GM19468 (cell line): ENCODE data around the gene SPAG6.
A peak's percentile ranks its signal among the peaks of the same experiment; 100 is the strongest.
"Not testable (repeated sequence)": the region's sequence is repeated elsewhere in the genome, so short reads cannot be mapped to it uniquely, and the experiment has no call there.

ENCODE experiments used
- ATAC-seq: cut with Tn5 transposase; IDR thresholded peaks from one replicate; pipeline ENCODE4 v1.9.1; 2021; ENCODE audit warnings: mild to moderate bottlenecking, moderate library complexity, moderate number of reproducible peaks; ENCODE audit not compliant: unreplicated experiment; ENCODE audit errors: extremely low read depth

Gene SPAG6

DNA sequence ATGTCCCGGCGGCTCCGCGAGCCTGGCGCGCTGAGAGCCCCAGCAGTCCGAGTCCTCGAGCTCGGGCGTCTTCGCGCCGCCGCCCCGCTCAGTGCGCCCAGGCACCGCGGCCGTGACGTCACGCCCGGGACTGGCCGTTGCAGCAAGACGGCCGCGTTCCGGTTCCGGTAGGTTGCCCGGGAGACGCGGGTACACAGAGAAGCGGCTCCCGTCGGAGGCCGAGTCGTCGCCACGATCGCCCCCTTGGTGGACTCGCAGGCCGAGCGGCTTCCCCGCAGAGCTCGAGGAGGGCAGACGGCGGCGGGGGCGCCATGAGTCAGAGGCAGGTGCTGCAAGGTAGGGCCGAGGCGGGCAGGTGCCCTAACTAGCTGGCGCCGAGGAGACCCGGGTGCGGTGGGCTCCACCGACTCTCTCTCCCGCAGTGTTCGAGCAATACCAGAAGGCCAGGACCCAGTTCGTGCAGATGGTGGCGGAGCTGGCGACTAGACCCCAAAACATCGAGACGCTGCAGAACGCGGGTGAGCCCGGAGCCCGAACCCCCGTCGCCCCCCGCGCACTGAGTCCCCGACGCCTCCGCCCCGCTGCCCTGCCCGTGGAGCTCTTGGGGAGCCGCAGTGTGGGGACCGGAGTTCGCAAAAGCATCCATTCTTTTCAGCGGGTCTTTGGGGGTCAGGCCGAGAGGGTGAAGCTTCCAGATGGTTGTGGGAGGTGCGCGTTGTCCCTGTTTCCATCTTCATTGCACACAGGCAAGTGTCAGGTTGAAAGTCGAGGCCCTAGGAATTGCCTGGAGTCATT, at the start of gene SPAG6:
TSS of gene SPAG6 (plus strand) at position 196 of the 795 bp plus-strand sequence. CDS start at position 312, 116 bp downstream.
- ATAC-seq: no peak

DNA sequence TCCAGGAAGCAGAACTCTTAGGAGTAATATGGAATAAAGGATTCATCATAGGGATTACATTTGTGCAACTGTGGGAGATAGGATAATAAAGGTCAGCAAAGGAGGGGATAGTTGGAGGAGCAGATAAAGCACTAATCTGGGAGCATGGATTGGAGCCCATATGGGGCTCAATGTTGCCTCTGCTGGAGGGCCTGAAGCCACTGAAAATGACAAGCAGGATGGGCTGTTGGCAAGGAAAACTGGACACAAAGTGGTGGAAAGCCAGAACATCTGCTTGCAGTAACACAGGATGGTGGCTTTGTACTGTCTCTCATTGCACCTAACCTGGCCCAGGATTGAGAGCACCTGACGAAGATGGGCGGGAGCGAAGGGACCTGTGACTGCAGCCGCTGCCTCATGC, 44.1 kb upstream of the SPAG6 start:
- ATAC-seq: no peak

DNA sequence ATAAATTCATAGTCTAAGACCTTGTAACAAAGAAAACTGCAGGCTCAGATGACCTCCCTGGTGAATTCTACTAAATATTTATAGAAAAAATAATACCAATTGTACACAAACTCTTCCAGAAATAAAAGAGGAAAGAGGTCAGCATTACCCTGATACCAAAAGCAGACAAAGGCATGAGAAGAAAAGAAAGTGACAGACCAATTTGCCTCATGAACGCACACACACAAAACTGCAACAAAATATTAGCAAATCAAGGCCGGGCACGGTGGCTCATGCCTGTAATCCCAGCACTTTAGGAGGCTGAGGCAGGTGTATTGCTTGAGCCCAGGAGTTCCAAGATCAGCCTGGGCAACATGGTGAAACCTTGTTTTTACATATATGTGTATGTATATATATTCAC, 41.8 kb upstream of the SPAG6 start:
- ATAC-seq: no peak

DNA sequence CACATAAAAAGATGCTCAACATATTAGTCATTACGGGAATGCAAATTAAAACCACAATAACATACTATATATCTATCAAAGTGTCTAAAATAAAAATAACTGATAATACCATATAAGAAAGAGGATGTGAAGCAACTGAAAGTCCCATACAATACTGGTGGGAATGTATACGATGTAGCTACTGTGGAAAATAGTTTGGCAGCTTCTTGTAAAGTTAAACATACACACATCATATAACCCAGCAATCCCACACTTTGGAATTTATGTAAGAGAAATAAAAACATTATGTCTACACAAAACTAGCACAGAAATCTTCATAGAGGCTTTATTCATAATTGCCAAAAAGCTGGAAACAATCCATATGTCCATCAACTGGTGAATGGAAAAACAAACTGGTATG, 39.6 kb upstream of the SPAG6 start:
- no peak for ATAC-seq

DNA sequence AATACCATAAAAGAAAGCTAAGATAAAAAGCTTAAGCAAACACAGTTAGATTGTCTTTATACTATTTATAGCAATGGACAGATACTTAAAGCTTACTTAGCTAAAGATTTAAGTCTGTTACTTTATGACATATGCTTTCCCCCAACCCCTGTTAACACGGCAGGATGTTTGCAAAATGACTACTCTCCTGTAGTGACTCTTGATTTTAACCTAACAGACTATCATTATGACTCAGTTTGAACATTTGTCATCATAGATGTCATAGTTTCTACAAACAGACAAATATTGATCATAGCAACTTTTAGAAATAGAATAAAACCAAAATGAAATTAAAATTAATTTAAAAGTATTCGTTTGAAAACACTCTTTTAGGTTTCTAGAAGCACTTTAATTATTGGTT, 36.9 kb upstream of the SPAG6 start:
- ATAC-seq: peak; percentile 52

- ATAC-seq: no peak
These were observed 35.9 kb upstream of the SPAG6 start for GRCh38 chr10:22309180-22310000.

DNA sequence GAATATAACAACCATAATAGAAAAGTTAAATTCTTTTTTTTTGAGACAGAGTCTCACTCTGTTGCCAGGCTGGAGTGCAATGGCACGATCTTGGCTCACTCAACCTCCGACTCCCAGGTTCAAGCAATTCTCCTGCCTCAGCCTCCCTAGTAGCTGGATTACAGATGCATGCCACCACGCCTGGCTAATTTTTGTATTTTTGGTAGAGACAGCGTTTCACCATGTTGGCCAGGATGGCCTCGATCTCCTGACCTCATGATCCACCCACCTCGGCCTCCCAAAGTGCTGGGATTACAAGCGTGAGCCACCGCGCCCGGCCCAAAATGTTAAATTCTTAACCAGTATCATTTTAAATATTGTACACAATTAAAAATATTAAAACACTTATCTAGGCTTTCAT, 35.3 kb upstream of the SPAG6 start:
- not testable (repeated sequence) for ATAC-seq

DNA sequence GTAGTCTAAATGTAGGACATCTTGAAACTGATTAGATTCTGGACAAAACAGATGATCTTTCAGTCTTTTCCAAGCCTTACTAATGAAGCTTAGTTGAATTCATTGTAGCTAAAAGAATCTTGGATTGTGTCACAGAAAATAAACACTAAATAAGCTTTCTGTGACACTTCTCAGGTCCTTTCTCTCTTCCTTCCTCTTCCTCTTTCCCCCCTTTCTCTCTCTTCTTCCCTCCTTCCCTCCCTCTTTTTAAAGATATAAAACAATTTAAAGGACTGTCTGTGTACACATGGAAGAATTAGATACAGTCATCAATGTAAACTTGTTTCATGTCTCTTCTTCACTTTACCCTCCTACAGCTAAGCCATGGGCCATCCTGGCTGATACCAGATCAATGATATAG, 34.4 kb upstream of the SPAG6 start:
- no peak for ATAC-seq

GRCh38 chr10:22314852-22315251, 30.4 kb upstream of the SPAG6 start:
- no peak for ATAC-seq

GRCh38 chr10:22315455-22316285, 29.6 kb upstream of the SPAG6 start:
- ATAC-seq: no peak

GRCh38 chr10:22316286-22317075, 28.8 kb upstream of the SPAG6 start, which contains the start of gene COMMD3:
Gene COMMD3 (plus strand): TSS chr10:22316388. CDS start chr10:22316418, 30 bp downstream.
- peak; percentile 17 for ATAC-seq

GRCh38 chr10:22317076-22317370, 28.3 kb upstream of the SPAG6 start:
- ATAC-seq: peak; percentile 4

DNA sequence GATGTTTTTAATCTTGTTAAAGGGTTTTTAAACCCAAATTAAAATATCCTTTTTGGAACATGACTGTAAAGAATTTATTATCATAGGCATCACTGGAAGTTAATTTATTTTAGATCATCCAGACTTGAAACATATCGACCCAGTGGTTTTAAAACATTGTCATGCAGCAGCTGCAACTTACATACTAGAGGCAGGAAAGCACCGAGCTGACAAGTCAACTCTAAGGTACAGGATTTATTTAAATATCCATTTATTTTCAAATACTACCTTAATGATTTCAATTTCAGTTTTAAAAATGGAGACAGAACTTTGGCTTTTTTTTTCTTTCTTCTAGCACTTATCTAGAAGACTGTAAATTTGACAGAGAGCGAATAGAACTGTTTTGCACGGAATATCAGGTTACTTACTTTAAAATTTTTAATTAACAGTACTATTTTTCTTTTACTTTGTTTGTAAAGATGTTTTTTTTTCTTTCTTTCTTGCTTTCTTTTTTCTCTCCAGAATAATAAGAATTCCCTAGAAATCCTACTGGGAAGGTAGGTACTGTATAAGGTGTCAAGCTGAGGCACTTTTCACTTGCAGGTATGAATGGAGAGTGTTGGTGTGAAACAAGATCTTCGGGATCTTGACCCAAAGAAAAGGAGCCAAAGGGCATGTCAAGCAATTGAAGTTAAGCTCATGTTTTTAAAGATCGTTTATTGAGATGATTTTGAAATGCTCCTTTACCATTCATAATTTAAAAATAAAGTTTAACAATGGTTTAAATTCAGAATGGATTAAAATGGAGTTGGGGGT, 27.3 kb upstream of the SPAG6 start:
- ATAC-seq: no peak

GRCh38 chr10:22318772-22319171, 26.5 kb upstream of the SPAG6 start:
- no peak for ATAC-seq

- ATAC-seq: no peak
These were observed 25.7 kb upstream of the SPAG6 start for GRCh38 chr10:22319547-22319979.

- ATAC-seq: no peak
These were observed 25.2 kb upstream of the SPAG6 start for GRCh38 chr10:22319980-22320558.

DNA sequence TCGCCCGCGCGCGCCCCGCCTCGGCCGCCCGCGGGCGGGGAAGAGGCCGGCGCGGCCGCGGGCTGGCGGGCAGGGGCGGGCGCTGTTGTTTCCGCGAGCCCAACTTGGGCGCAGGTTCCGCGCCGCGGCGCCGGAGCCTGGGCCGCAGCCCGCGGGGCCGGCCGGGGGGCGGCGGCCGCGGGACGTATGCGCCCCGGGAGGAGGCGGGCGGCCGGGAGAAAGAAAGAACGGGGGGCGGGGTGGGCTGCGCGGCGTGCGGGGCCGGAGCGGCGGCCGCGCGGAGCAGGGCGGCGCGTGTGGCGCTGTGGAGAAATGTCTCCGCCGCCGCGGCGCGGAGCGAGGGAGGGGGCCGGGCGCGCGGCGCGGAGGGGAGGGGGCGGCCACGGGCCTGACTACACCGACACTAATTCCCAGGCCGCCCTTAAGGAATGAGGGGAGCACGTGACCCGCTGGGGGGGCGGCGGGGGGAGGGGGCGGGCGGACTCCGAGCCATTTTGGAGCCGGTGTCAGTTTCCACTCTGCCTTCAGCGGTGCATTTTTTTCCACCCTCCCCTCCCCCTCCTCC, 24.6 kb upstream of the SPAG6 start, which contains the start of gene BMI1:
TSS of gene BMI1 (plus strand) at position 509 of the 565 bp plus-strand sequence. CDS start 5,351 bp downstream, outside the sequence.
- peak; percentile 8 for ATAC-seq
